GM19099 (cell line): Measurements from ENCODE around the gene CAMK2D.

ENCODE experiments used
- POLR2A ChIP-seq: IDR thresholded peaks from 3 replicates; pipeline ENCODE4 v1.6.1; 2011; ENCODE audit warnings: low read depth; ENCODE audit not compliant: insufficient read length; ENCODE audit errors: extremely low read depth

The CAMK2D gene

DNA sequence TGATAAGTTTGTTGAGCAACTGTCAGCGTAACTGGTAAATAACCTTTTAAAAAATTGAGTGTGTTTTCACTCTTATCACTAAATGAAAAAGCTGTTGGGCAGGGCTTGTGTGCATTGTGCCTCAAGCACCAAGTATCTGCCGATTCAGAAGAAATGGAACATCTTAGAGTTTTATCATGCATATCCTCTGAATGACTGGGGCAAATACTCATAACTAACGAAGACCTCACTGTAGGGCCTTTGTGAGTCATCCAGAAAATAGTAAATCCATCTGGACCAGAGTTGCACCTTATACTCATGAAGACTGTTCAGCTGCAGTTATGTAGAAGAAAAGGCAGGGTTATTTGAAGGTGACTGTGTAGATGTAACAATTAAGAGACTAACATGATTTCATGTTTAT lies 222.1 kb downstream of the CAMK2D start:
- TF ChIP-seq POLR2A = no peak

DNA sequence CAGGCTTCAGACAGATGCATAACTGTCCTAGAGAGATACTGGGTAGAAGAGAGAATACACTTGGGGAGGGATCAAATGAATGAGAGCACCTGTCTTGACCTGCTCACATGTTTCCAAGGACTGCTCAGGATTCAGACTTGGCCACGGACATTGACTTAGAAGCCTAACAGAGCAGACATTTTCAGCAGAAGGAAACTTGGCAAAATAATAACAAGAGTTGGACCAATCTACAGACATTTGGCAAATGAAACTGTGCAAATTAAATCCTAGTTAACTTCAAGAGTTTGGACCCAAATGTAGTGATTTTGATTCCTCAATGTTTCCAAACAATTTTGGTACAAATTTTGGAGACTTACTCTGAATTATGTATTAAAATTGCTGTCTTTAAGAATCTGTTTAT lies 223.9 kb downstream of the CAMK2D start:
- TF ChIP-seq POLR2A = no peak

DNA sequence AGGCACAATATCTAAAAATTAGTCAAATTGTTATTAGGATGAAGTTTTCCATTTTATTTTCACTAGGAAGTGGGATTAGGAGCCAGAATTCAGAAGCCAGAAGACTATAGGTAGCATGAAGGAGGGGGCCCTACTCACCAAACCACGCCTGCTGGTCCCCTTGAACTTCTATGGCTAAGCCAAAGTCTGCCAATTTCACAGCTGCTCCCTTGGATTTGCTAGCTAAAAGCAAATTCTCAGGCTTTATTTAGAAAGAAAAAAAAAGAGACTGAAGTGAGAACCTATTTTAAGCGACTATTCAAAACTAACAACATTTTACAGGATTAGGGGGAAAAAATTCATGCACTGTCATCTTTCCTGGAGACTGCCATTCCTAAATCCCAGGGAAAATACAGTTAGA lies 224.3 kb downstream of the CAMK2D start:
- no peak for TF ChIP-seq POLR2A

DNA sequence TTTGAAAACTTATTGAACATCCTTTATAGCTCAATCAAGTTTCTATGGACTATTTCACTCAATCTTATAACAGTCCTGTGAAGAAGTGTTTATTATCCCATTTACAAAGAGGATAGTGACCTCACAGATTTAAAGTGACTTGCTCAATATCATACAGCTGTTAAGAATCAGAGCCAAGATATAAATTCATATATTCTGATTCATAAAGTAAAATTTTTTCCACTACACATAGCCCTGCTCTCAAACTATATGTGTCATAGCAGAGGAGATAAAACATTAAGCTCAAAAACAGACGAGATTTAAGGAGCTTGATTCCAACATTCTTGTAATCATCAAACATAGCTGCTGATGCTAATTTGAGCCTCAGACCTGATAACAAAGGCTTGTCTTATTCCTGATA lies 226.8 kb downstream of the CAMK2D start:
- no peak for TF ChIP-seq POLR2A

DNA sequence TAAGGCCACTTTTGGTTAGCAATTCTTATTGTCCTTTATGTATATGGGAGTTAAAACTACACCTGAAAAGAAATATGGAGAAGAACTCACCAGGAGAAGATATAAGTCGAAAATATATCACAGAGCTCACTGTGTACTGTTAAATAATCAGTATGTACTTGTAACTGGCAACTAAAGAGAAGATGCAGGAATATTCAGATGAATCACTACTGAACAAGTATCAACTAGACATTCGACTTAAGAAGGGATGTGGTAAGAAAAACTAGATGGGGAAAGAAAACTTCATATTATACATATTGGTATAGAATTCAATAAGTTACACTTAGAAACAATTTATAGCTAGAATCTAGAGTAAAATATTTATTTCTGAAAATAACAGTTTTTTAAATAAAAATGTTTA lies 230.0 kb downstream of the CAMK2D start:
- TF ChIP-seq POLR2A = no peak

DNA sequence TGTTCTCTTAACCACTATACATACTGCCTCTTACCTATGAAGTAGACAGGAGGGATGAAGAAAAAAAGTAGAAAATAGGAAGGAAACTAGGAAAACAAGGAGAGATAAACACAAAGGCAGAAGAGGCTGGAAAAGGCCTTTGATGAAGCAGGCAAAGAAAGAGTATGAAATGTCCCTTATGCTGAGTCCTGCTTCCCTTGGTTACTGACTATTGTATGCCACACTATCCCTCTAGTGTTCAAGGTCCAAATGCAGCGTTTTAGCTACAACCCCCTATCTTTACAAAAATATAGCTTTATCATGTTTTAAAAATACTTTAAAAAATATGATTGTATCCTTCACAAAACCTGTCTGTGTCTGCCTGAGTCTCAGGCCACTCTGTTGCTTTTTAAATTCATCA lies 233.1 kb downstream of the CAMK2D start:
- TF ChIP-seq POLR2A = no peak

DNA sequence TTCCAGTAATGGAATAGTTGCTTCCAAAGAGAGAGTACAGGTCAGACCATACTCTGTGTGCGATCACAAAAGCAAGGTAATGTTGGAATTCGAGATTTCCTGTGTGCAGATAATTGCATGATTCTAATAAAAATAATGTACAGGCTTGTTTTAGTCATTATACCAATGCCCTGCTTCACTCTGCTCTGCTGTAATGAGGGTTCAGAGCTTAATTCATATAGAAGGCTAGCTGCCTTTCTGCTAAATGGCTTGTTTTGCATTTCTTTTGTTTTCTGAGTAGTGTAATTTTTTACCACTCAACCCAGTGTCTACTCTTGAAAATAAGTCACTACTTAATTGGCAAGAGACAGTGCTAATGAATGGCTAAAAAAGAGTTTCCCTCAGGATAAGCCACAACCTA lies 236.0 kb downstream of the CAMK2D start:
- TF ChIP-seq POLR2A = no peak

DNA sequence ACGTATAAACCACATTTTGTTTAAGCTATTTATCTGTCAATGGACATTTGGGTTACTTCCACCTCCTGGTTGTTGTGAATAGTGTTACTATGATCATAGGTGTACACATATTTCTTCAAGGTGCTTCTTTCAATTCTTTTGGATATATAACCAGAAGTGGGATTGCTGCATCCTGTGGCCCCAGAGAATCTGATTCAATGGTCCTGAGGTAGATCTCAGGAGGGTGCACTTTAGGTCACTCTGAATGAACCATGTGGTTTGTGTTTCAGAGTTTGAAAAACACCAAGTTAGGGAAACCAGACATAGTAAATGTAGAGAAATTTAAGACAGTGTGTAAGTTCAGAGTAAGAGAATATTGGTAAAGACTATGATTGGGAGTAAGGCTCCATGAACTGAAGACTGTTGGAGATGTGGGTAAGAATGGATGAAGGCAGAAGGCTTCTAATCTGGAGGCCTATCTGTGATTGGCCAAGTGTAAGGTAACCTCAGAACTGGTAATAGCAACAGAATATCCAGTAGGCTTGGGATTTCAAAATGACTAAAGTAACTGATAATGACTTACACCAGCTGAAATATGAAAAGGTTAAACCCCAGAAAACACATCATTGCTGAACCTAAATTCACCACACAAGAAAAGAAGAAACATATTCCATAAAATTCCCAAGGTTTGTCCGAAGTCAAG lies 236.9 kb downstream of the CAMK2D start:
- no peak for TF ChIP-seq POLR2A

DNA sequence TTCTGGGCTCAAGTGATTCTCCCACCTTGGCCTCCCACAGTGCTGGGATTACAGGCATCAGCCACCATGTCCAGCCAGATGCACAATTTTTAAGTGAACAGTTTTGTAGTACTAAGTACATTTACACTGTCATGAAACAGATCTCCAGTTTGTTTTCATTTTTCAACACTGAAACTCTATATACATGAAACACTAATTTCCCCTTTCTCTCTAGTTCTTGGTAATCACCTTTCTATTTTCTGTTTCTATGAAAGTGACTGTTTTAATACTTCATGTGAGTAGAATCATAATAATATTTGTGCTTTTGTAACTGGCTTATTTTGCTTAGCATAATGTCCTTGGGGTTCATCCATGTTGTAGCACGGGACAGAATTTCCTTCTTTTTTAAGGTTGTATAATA lies 237.4 kb downstream of the CAMK2D start:
- no peak for TF ChIP-seq POLR2A

DNA sequence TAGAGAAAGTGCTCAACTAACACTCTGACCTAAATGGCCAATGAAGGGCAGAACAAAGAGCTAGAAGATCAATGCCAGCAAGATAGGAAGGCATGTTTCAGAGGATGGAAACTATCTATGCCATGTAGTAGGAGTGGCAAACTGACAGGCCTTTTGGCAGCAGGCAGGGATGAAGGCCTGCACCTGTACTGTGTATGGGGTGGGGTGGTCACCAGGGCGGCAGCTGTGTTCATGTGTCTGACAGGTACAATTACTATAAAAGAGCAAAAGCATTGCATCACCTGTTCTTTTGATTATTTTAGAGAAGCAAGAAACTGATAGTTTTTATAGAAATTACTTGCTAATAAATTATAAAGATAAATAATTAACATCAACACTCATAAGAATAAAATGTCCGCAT lies 239.1 kb downstream of the CAMK2D start:
- TF ChIP-seq POLR2A = no peak

DNA sequence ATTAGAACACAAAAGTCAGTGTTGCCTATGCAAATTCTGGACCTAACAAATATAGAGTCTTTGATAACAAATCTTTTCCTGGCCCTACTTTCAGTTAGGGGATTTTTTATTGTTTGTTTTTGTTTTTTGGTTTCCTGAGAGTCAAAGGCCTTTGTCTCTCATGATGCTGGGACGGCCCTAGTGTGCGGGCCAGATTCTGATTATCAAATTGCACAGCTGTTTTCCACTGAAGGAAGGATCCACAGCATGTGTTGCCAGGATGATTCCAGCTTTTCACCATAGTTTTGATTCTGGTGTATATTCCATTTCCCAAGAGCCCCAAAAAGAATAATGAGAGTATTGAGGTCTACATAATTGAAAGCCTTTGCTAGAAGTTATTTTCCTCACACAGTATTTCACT lies 248.2 kb downstream of the CAMK2D start:
- TF ChIP-seq POLR2A = no peak

DNA sequence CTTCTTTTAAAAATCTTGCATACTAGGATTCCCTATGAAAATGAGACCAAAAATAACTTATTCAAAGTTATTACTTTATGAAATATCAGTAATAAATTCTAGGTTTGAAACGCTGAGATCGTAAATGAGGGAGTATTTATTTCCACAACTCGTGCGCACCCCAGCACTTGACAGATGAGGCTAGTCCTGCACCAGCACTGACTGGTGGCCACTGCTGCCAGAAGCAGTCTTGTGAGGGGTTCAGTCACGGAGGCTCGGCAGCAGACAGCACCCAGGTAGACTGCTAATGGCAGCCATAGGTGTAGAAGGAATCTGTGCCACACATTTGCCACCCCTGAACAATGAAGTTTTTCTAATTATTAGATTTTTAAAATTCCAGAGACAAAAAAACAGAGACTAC lies 248.7 kb downstream of the CAMK2D start:
- no peak for TF ChIP-seq POLR2A

DNA sequence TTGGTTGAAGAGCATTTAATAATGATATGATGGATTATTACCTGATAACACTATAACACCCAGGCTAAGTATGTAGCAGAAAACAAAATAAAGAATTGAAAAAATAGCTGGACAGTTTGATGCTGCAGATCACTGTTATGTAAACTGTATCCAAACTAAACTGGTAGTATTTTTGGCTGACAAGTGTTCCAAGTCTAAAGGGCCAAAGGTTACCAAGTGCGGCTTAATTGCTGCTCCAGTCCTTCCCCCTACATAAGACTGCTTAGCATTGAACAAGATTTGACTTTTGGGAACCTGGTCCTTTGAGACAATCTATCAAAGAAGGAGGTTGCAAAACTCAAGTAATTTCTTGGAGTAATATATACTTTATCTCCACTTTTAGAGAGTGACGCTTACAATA lies 249.6 kb downstream of the CAMK2D start:
- no peak for TF ChIP-seq POLR2A

DNA sequence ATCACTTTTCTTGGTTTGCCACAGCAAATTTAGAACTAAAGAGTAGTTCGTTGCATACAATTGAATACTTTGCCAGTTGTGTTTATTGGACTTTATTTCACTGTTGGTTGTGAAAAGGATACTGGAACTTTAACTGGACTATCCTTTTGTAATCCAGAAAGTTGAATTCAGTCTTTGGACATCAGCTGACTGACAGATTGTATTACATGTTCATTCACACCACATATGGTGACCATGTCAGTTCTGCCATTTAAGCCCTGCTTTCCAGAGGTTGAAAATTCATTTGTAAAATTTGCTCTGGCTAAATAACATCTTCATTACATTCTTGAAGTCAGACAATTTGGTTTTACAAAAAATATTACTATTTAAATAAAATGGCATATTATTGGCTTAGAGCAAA lies 251.7 kb downstream of the CAMK2D start:
- no peak for TF ChIP-seq POLR2A

DNA sequence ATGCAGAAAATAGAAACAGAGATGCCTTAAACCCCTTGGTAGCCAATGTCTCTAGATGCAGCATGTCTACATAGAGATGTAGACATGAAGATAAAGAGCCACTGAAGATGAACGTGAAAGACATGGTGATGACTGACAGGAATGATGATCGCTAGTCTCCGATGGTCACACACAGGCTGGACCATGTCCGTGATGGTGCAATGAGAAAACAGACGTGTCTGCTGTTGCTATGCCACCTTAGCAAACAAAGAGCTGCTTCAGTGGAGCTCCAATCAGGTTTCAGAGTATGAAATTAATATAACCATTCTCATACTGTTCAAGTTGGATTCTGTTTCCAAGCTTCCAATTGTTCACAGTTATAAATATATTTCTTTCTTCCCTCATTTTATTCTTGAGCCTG lies 256.5 kb downstream of the CAMK2D start:
- no peak for TF ChIP-seq POLR2A

DNA sequence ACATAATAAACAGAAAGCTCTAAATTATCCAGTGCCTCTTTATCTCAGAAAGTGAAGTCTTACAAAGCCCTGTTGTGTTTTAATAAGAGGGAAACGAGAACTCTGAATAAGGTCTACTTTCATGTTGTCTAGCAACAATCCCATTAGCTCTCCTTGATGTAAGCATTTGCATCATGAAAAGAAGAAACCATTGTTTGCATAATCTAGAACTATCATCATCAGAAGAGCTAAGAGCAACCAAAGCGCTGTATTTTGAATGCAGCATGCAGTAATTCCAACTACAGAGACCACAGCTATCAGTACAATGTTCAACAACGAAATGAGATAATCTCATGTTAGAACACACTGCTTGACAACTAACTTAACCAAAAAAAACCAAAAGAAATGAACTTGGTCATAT lies 257.1 kb downstream of the CAMK2D start:
- TF ChIP-seq POLR2A = no peak

DNA sequence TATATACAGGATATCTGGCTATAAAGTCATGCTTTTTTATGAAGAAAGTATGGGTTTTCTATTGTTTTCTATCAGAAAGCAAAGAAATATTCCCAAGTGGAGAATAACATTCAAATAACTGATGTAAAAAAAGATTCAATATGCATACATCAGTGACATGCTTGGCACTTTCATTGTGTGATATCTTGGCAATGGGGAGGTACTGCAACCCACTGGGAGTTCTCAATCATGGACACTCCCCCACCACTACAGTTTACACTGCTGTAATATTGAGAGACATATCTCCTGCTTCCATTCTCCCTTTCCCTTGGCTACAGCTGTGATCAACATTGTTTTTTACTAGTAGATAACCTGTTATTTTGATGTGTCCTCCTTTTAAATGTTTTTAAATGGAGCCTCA lies 257.8 kb downstream of the CAMK2D start:
- TF ChIP-seq POLR2A = no peak
